ENCODE measurements around the gene NPBWR2.

GRCh38 chr20:64056889-64057627, 50.3 kb downstream of the NPBWR2 start:
- TF ChIP-seq, protein P1, sequence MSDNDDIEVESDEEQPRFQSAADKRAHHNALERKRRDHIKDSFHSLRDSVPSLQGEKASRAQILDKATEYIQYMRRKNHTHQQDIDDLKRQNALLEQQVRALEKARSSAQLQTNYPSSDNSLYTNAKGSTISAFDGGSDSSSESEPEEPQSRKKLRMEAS (IDR thresholded peaks at IDR 0.05; ENCODE audit: low read depth, low read length) = no peak
- TF ChIP-seq, protein P2, sequence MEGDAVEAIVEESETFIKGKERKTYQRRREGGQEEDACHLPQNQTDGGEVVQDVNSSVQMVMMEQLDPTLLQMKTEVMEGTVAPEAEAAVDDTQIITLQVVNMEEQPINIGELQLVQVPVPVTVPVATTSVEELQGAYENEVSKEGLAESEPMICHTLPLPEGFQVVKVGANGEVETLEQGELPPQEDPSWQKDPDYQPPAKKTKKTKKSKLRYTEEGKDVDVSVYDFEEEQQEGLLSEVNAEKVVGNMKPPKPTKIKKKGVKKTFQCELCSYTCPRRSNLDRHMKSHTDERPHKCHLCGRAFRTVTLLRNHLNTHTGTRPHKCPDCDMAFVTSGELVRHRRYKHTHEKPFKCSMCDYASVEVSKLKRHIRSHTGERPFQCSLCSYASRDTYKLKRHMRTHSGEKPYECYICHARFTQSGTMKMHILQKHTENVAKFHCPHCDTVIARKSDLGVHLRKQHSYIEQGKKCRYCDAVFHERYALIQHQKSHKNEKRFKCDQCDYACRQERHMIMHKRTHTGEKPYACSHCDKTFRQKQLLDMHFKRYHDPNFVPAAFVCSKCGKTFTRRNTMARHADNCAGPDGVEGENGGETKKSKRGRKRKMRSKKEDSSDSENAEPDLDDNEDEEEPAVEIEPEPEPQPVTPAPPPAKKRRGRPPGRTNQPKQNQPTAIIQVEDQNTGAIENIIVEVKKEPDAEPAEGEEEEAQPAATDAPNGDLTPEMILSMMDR (IDR thresholded peaks at IDR 0.05; ENCODE audit: low read depth, low read length) = no peak
- no peak for TF ChIP-seq POLR2A (IDR thresholded peaks at IDR 0.05; ENCODE audit: extremely low read depth, insufficient read length)
